GM23338 (cell line): ENCODE results near the gene HLCS.

Experiments
- CREB1 ChIP-seq: fragments of 250-450 bp; sonication (Bioruptor Pico); IDR thresholded peaks from 2 replicates; pipeline ENCODE4 v1.5.0; 2020; ENCODE audit warnings: low read depth, mild to moderate bottlenecking, moderate library complexity
- EZH2 ChIP-seq: fragments of 200-600 bp; sonication (generic); IDR thresholded peaks from one replicate; pipeline ENCODE4 v1.8.0; 2017; ENCODE audit warnings: antibody characterized with exemption, mild to moderate bottlenecking, low read depth; ENCODE audit not compliant: unreplicated experiment
- EZH2phosphoT487 ChIP-seq: fragments of 200-600 bp; sonication (generic); IDR thresholded peaks from one replicate; pipeline ENCODE4 v1.8.1; 2018; ENCODE audit warnings: antibody characterized with exemption; ENCODE audit not compliant: unreplicated experiment
- JUNB ChIP-seq: IDR thresholded peaks from one replicate; pipeline ENCODE4 v1.6.1; 2016; ENCODE audit warnings: antibody characterized with exemption; ENCODE audit not compliant: unreplicated experiment
- POLR2AphosphoS5 ChIP-seq: IDR thresholded peaks from 2 replicates; pipeline ENCODE4 v1.6.1; 2016; ENCODE audit warnings: antibody characterized with exemption, low read depth
- ZNF114 ChIP-seq: fragments of 250-450 bp; sonication (Bioruptor Pico); IDR thresholded peaks from 2 replicates; pipeline ENCODE4 v1.5.0; 2020; ENCODE audit warnings: mild to moderate bottlenecking, moderate library complexity
- TF ChIP-seq, protein P1 (sequence below): IDR thresholded peaks from one replicate; pipeline ENCODE4 v1.6.1; 2018; ENCODE audit warnings: antibody characterized with exemption; ENCODE audit not compliant: unreplicated experiment
- TF ChIP-seq, protein P2 (sequence below), 2 experiments: fragments of 200-600 bp in 1 of 2; sonication (generic) in 1 of 2; conservative IDR thresholded peaks; 2 replicates each; pipeline versions ENCODE4 v1.5.1 to v1.6.1; 2016 to 2017; ENCODE audit warnings: antibody characterized with exemption in 2 of 2, low read depth in 2 of 2, mild to moderate bottlenecking in 2 of 2, moderate library complexity in 1 of 2
- TF ChIP-seq, protein P3 (sequence below): IDR thresholded peaks from 2 replicates; pipeline ENCODE4 v1.6.1; 2016; ENCODE audit warnings: antibody characterized with exemption

DNA sequence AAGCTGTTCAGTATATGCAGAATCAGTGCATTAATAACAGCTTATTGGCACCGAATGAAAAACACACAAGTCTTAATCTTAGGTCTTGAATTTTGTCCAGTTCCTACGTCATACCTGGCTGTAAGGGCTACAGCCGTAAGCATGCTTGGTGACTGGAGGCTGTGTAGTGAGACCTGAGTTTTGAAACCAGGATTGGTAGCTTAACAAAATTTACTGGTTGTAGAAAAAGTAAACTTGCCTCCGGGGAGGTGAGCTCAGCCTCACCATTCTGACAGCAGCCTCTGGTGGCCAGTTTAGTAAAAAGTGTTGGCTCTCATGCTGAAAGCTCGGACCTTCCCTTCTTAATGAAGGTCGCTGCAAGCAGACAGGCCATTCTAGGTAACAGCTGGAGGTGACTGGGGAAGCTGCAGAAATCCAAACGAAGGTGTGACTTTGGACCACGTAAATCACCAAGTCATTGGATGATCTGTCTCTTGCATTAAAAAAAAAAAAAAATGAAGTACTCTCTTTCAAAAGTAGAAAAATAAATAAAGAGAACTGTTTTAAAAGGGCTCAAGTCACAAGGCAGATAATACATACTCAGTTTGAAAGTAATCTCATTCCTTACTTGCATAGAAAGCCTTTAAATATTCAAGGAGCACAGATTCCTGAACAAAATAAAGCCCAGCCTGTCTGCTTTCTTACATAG is 48.9 kb downstream of the HLCS start:
- TF ChIP-seq, protein P1, sequence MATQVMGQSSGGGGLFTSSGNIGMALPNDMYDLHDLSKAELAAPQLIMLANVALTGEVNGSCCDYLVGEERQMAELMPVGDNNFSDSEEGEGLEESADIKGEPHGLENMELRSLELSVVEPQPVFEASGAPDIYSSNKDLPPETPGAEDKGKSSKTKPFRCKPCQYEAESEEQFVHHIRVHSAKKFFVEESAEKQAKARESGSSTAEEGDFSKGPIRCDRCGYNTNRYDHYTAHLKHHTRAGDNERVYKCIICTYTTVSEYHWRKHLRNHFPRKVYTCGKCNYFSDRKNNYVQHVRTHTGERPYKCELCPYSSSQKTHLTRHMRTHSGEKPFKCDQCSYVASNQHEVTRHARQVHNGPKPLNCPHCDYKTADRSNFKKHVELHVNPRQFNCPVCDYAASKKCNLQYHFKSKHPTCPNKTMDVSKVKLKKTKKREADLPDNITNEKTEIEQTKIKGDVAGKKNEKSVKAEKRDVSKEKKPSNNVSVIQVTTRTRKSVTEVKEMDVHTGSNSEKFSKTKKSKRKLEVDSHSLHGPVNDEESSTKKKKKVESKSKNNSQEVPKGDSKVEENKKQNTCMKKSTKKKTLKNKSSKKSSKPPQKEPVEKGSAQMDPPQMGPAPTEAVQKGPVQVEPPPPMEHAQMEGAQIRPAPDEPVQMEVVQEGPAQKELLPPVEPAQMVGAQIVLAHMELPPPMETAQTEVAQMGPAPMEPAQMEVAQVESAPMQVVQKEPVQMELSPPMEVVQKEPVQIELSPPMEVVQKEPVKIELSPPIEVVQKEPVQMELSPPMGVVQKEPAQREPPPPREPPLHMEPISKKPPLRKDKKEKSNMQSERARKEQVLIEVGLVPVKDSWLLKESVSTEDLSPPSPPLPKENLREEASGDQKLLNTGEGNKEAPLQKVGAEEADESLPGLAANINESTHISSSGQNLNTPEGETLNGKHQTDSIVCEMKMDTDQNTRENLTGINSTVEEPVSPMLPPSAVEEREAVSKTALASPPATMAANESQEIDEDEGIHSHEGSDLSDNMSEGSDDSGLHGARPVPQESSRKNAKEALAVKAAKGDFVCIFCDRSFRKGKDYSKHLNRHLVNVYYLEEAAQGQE, result no peak
- TF ChIP-seq EZH2, result no peak
- TF ChIP-seq POLR2AphosphoS5, result no peak
- TF ChIP-seq, protein P2, sequence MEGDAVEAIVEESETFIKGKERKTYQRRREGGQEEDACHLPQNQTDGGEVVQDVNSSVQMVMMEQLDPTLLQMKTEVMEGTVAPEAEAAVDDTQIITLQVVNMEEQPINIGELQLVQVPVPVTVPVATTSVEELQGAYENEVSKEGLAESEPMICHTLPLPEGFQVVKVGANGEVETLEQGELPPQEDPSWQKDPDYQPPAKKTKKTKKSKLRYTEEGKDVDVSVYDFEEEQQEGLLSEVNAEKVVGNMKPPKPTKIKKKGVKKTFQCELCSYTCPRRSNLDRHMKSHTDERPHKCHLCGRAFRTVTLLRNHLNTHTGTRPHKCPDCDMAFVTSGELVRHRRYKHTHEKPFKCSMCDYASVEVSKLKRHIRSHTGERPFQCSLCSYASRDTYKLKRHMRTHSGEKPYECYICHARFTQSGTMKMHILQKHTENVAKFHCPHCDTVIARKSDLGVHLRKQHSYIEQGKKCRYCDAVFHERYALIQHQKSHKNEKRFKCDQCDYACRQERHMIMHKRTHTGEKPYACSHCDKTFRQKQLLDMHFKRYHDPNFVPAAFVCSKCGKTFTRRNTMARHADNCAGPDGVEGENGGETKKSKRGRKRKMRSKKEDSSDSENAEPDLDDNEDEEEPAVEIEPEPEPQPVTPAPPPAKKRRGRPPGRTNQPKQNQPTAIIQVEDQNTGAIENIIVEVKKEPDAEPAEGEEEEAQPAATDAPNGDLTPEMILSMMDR (conservative IDR thresholded peaks at IDR 0.05; ENCODE audit: low read depth in 2 of 2), result peak; percentile 56 to 75
- no peak for TF ChIP-seq JUNB
- no peak for TF ChIP-seq CREB1 (CRISPR knock-in tag)
- no peak for TF ChIP-seq EZH2phosphoT487
- no peak for TF ChIP-seq ZNF114
- TF ChIP-seq, protein P3, sequence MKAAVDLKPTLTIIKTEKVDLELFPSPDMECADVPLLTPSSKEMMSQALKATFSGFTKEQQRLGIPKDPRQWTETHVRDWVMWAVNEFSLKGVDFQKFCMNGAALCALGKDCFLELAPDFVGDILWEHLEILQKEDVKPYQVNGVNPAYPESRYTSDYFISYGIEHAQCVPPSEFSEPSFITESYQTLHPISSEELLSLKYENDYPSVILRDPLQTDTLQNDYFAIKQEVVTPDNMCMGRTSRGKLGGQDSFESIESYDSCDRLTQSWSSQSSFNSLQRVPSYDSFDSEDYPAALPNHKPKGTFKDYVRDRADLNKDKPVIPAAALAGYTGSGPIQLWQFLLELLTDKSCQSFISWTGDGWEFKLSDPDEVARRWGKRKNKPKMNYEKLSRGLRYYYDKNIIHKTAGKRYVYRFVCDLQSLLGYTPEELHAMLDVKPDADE, result no peak
